HG03442 (cell line): ENCODE measurements around the gene CDK1.

Source experiments
- ATAC-seq: cut with Tn5 transposase; IDR thresholded peaks from one replicate; pipeline ENCODE4 v1.9.1; 2021; ENCODE audit warnings: mild to moderate bottlenecking, moderate library complexity; ENCODE audit not compliant: unreplicated experiment

The CDK1 gene

DNA sequence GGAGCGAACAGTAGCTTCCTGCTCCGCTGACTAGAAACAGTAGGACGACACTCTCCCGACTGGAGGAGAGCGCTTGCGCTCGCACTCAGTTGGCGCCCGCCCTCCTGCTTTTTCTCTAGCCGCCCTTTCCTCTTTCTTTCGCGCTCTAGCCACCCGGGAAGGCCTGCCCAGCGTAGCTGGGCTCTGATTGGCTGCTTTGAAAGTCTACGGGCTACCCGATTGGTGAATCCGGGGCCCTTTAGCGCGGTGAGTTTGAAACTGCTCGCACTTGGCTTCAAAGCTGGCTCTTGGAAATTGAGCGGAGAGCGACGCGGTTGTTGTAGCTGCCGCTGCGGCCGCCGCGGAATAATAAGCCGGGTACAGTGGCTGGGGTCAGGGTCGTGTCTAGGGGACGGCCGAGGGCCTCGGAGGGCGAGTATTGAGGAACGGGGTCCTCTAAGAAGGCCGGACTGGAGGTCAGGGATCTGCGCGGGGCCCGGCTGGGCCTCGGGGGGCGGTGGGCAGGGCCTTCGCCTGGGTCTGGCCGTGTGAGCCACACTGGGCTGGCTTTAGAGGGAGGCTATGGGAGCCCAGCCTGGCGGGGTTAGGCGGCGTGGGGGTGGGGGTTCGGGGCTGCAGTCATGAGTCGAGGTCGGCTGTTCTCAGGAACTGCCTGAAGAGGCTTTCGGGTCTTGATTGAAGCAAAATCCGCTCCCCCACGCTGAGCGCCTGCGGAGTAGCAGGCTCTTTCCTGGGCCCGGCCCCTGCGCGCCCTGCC is at the start of gene CDK1:
TSS of gene CDK1 (plus strand) at position 265 of the 757 bp plus-strand sequence. CDS start 1,688 bp downstream, outside the sequence.
- peak; percentile 96 for ATAC-seq

GRCh38 chr10:60729106-60729505 is 49.2 kb upstream of the CDK1 start:
- no peak for ATAC-seq

- ATAC-seq, result peak; percentile 79
Measured at GRCh38 chr10:60731134-60731885, 47.0 kb upstream of the CDK1 start.

DNA sequence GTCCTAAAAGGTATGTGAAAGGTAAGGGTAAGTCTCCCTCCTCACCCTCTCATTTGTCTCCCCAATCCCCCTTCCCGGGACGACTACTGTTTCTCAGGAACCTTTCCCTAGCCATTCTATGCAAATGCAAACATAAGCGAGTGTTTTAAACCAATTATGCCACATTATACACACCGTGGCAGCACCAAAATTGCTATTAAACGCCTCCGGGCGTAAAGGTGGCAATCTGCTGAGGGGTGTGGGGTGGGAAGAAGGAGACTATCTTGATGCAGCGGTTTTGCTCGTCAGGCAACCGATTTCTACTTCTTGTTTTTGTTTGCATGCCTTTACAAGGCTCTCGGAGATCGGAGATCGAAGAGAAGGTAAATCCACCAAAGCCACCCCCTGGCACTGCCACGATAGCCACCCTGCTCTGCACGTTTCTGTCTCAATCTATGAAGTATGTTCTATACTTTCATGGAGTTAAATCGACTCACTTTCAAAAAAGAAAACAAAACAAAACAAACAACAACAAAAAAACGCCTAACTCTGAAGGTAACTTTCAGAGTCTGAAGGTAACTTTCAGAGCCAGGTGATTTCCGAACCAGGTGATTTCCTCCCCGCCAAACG is 46.0 kb upstream of the CDK1 start:
- ATAC-seq, result no peak

- peak; percentile 52 for ATAC-seq
Measured at GRCh38 chr10:60732807-60733516, 45.3 kb upstream of the CDK1 start.

DNA sequence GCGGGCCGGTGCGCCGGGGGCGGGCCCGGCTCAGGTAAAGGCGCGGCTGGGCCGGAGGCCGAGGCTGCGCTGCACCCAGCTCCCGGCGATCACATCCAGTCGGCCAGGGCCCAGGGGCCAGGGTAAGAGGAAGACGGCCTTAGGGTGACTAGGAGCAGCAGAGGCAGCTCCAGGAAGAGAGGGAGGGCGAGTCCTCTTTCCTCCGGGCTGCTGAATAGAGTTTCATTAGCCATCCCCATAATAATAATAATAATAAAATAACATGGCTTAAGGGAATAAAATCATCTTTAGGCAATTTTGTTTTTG is 44.8 kb upstream of the CDK1 start:
- no peak for ATAC-seq

- no peak for ATAC-seq
Measured at GRCh38 chr10:60733826-60734225, 44.5 kb upstream of the CDK1 start.

DNA sequence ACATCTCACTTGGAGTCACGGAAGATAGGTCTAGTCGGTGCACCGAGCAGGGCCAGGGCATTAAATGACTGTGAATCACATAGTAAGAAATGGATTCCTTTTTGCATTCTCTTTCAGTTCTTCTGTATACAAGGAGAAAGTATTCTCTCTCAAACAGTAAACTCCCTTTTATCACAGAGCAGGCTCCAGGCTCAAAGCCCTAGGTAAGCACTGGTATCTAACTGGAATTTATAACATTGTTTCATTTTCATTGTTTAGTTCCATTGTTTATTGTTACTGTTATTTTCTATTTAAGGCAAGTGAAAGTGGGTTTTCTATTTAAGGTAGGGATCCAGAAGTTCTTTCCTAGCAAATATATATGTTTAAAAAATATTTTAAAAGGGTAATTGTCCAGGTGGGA is 44.1 kb upstream of the CDK1 start:
- ATAC-seq, result no peak

DNA sequence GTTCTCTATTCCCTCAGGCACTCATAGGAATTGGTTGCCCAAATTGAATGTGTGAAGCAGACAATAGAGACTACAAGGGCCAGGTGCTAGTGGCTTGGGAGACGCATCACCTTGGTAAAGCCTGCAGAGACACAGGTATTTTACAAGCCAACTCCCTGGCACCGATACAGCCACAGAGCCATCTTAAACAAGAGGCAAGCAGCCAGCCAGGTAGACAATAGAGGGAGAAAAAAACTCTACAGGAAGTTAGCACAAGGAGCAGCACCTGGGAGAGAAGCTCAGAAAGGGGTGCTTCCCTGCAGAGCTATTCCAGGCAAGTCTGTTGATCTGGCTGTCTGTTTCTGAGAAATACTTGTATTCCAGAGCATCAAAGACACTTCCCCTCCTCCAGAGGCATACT is 43.0 kb upstream of the CDK1 start:
- ATAC-seq, result no peak

DNA sequence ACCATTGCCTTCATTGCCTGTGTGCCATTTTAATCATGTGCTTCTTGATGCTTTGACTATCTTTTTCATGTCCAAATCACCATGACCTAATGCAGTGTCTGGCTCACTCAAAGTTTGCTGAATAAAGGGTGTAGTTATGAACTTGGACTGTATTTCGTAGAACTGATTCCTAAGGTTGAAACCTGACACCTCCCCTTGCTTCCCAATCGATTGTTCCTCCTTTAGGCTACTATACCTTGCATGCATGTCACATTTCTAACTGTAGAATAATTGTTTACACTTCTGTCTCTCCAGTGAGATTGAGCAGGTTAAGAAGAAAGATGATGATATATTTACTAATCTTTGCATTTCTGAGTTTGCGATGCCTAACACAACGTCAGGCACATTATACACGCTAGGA is 41.0 kb upstream of the CDK1 start:
- no peak for ATAC-seq

GRCh38 chr10:60739558-60739957 is 38.7 kb upstream of the CDK1 start:
- ATAC-seq, result no peak

- no peak for ATAC-seq
Measured at GRCh38 chr10:60742512-60742911, 35.8 kb upstream of the CDK1 start.

- ATAC-seq, result no peak
Measured at GRCh38 chr10:60747817-60748469, 30.3 kb upstream of the CDK1 start.

GRCh38 chr10:60753152-60753551 is 25.1 kb upstream of the CDK1 start:
- no peak for ATAC-seq

GRCh38 chr10:60753817-60754216 is 24.5 kb upstream of the CDK1 start:
- no peak for ATAC-seq

DNA sequence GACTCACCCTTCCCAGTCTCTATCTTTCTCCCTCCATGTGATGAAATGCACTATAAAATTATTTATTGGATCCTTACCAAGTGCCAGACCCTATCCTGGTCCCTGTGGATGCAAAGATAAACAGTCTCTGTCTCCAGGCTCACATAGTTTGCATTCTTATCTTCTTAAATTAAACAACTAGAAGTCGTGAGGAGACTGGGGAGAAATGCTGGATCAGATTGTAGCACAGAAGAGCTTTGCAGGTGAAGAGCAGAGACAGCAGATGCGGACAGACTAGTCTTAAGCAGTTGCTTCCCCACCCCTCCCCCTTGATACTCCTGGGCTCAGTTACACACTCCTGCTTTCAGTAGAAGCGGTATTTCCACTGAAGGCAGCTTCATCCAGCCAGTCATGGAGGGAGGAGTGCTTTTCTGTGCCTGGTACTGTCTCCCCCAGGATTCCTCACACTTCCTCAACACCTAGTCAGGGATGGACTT is 20.8 kb upstream of the CDK1 start:
- no peak for ATAC-seq

GRCh38 chr10:60759181-60759580 is 19.1 kb upstream of the CDK1 start:
- ATAC-seq, result no peak

- no peak for ATAC-seq
Measured at GRCh38 chr10:60760711-60761210, 17.5 kb upstream of the CDK1 start.

DNA sequence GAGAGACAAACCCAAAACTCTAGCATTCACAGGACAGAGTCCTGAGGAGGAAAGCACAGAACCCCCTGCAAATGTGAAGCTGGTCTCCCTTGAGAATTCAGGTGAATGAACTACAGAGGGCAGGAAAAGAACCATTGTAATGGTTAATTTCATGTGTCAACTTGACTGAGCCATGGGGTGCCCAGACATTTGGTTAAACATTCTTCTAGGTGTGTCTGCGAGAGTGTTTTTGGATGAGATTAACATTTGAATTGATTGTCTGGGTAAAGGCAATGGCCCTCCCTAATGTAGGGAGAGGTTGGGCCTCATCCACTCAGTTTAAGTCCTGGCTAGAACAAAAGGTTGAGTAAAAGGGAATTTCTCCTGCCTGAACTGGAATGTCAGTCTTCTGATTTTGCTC is 15.7 kb upstream of the CDK1 start:
- no peak for ATAC-seq

DNA sequence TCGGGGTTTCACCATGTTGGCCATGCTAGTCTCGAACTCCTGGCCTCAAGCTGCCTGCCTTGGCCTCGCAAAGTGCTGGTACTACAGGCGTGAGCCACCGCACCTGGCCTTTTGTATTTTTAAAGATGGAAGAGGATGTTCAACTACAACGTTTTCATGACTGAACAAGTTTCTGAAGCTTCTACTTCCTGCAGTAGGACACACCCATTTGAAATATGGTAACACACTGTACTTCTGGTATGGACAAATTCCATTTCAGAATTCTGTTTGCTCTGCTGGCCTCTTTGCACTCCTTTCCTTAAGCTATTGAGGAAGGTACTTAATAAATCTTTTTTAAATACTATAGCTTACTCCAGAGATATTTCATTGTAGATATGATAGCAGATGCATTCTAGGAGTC is 10.9 kb upstream of the CDK1 start:
- ATAC-seq, result no peak

DNA sequence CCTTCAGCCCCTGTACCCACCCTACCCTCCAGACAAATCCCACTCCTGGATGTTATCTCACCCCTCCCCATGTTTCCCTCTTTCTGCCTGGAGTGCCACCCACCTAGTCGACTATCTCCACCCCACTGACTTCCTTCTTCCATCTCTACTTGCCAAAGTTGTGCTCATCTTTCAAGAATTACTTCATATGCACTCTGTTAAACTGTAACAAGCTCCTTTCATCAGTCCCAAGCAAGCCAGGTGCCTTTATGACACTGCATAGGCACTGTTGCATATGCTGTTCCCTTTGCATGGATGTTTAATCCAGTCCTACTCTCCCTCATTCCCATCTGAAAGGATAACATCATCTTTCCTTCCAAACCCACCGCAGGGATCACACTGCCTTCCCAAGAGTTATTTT is 8.9 kb upstream of the CDK1 start:
- no peak for ATAC-seq
